ENCODE data around the gene AQP1.

The AQP1 gene

DNA sequence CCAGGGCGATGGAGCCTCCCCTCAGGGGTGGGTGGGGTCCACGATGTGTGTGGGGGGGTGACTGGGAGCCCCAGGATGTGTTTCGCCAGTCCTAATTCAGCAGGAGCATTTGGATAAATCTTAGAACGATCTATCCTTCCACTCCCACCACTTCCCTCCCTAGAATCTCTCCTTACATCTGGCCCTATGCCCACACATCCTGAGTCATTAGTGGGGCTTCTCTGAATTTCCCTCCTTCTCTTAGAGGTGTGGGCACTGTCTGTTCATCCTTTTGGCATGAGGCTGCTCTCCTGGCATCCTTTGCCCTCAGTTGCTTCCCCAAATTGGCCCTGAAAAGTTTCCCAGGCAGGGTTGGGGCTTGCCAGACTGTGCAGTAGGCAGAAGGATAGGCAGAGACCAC lies 53.7 kb downstream of the AQP1 start:
- CTCF ChIA-PET, result interaction anchor here (1.1 kb wide), 1 partner anchor 11 kb away, joined by 4 read pairs; no protein-coding TSS in a partner anchor
- no peak overlapping the region for H3K4me3 ChIP-seq (ENCODE audit: low read depth, low read length)
- TF ChIP-seq, protein P1, sequence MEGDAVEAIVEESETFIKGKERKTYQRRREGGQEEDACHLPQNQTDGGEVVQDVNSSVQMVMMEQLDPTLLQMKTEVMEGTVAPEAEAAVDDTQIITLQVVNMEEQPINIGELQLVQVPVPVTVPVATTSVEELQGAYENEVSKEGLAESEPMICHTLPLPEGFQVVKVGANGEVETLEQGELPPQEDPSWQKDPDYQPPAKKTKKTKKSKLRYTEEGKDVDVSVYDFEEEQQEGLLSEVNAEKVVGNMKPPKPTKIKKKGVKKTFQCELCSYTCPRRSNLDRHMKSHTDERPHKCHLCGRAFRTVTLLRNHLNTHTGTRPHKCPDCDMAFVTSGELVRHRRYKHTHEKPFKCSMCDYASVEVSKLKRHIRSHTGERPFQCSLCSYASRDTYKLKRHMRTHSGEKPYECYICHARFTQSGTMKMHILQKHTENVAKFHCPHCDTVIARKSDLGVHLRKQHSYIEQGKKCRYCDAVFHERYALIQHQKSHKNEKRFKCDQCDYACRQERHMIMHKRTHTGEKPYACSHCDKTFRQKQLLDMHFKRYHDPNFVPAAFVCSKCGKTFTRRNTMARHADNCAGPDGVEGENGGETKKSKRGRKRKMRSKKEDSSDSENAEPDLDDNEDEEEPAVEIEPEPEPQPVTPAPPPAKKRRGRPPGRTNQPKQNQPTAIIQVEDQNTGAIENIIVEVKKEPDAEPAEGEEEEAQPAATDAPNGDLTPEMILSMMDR (IDR thresholded peaks at IDR 0.05; ENCODE audit: insufficient read depth, low read length, missing control alignments), result no peak
- POLR2A ChIA-PET, result no interaction called here
- no peak for DNase-seq (ENCODE audit: low read depth, low spot score)

DNA sequence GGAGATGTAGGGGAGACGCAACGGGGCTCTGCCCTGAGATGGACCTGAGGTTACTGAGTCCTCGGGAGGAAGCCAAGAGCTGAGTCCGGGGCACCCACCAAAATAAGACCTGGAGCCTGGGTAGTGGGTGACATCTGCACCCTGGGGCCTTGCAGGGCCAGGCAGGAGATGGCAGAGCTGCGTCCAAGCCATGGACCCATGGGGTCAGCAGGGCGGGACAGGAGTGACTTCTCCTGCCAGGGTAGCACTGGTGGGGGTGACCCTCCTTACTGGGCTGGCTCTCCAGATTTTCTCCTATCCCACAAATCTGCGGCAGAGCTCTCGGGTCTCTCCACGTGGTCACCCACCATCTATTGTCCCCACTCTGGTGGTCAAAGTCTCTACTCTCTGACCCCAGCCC lies 54.2 kb downstream of the AQP1 start:
- TF ChIP-seq, protein P1 (IDR thresholded peaks at IDR 0.05; ENCODE audit: insufficient read depth, low read length, missing control alignments), result no peak
- no peak overlapping the region for H3K4me3 ChIP-seq (ENCODE audit: low read depth, low read length)
- ChIA-PET POLR2A (interaction anchor here (0.6 kb wide), 1 partner anchor 341 kb away, joined by 3 read pairs; no protein-coding TSS in a partner anchor), CTCF (interaction anchor here (0.7 to 2.0 kb wide), 3 partner anchors 10 to 27 kb away, joined by 4 to 5 read pairs (median 5); no protein-coding TSS in a partner anchor)
- DNase-seq (ENCODE audit: low read depth, low spot score), result no peak

DNA sequence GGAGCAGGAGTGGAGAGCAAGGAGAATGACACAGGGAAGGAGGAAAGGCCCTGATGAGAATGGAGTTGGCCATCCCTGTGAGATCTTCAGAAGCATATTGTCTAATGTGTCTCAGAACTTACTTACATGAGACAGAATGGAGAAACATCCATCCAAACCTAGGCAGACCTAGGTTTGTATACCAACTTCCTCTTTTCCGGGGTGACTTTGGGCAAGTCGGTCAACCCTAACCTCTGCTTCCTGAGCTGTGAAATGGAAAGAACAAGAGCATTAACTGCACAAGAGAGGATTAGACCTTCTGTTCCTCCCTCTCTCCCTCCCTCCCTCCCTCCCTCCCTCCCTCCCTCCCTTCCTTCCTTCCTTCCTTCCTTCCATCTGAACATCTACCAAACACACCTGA lies 56.6 kb downstream of the AQP1 start:
- ChIA-PET POLR2A (no interaction called here), CTCF (interaction anchor here (1.3 to 2.3 kb wide), 2 partner anchors 13 to 29 kb away, joined by 3 to 11 read pairs; no protein-coding TSS in a partner anchor)
- TF ChIP-seq, protein P1 (IDR thresholded peaks at IDR 0.05; ENCODE audit: insufficient read depth, low read length, missing control alignments), result no peak
- no peak overlapping the region for H3K4me3 ChIP-seq (ENCODE audit: low read depth, low read length)
- DNase-seq (ENCODE audit: low read depth, low spot score), result no peak

DNA sequence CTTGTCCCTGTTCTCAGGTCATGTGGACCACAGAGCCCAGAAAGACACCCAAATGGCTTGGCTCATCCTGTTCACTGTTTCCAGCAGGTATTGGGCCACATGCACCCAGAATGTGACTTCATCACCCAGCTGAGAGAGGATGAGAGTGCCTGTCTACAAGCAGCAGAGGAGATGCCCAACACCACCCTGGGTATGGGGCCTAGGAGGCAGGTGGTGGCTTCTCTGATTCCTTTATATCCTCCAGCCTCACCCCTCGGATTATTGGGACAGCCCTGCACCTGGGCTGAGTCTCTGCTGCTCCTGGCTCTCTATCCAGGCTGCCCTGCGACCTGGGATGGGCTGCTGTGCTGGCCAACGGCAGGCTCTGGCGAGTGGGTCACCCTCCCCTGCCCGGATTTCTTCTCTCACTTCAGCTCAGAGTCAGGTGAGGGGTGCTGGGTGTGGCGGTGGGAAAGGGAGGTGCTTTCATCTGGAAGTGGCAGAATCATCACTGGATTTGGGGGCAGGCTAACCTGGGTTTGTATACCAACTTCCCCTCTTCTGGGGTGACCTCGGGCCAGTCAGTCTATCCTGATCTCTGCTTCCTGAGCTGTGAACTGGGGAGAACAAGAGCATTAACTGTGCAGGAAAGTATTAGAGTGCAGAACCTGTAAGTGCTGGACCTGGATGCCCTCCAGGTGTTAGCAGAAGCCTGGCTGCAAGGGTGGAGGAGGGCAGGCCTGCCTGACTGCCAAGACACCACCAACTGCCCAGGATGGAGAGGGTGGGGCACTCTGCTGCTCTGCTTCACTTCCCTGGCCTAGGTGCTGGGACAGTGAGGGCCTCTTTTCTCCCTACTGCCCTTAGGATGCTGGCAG lies 57.3 kb downstream of the AQP1 start:
- POLR2A ChIA-PET, result no interaction called here
- CTCF ChIA-PET, result interaction anchor here (2.3 to 7.7 kb wide), 2 partner anchors 15 to 30 kb away, joined by 11 to 85 read pairs; no protein-coding TSS in a partner anchor
- TF ChIP-seq, protein P1 (IDR thresholded peaks at IDR 0.05; ENCODE audit: insufficient read depth, low read length, missing control alignments), result no peak
- no peak for DNase-seq (ENCODE audit: low read depth, low spot score)
- H3K4me3 ChIP-seq (ENCODE audit: low read depth, low read length), result no peak overlapping the region

DNA sequence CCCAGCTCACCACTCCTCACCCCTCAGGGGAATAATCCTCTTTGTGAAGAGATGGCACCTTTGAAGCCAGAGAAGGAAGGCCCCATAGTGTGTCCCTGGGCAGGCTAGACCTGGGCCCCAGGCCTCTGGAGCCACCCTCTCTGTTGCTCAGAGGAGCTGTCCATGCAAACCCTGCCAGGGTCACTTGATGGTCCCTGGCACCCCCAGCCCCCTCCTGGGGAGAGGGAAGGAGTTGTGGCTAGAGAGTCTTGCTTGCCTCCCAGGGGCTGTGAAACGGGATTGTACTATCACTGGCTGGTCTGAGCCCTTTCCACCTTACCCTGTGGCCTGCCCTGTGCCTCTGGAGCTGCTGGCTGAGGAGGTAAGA lies 57.9 kb downstream of the AQP1 start:
- TF ChIP-seq, protein P1 (IDR thresholded peaks at IDR 0.05; ENCODE audit: insufficient read depth, low read length, missing control alignments), result no peak
- CTCF ChIA-PET, result interaction anchor here (2.3 to 7.7 kb wide), 2 partner anchors 14 to 31 kb away, joined by 11 to 85 read pairs; no protein-coding TSS in a partner anchor
- H3K4me3 ChIP-seq (ENCODE audit: low read depth, low read length), result no peak overlapping the region
- no peak for DNase-seq (ENCODE audit: low read depth, low spot score)
- POLR2A ChIA-PET, result no interaction called here

DNA sequence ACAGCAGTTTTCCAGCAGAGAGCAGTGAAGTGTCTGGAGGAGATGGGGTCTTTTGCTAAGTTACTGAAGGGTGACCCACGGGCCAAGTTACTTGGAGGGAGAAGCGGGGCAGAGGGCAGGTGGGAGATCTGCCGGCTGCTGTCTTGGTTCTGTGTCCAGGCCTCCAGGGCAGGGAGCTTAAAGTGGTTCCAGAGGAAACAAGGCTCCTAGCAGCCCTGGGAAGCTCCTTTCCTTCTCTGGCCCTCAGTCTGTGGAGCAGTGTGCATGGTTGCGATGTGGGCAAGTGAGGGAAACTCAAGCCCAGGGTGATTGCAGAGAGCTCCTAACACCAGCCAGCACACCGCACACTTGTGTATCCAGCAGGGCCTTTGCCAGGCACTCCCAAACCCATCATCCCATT lies 58.4 kb downstream of the AQP1 start:
- CTCF ChIA-PET, result interaction anchor here (1.3 to 7.7 kb wide), 4 partner anchors 9 to 153 kb away, joined by 4 to 85 read pairs (median 8); no protein-coding TSS in a partner anchor
- TF ChIP-seq, protein P1 (IDR thresholded peaks at IDR 0.05; ENCODE audit: insufficient read depth, low read length, missing control alignments), result no peak
- DNase-seq (ENCODE audit: low read depth, low spot score), result no peak
- H3K4me3 ChIP-seq (ENCODE audit: low read depth, low read length), result no peak overlapping the region
- POLR2A ChIA-PET, result no interaction called here
